ENCODE data around the gene ABHD6.

Gene ABHD6, protein sequence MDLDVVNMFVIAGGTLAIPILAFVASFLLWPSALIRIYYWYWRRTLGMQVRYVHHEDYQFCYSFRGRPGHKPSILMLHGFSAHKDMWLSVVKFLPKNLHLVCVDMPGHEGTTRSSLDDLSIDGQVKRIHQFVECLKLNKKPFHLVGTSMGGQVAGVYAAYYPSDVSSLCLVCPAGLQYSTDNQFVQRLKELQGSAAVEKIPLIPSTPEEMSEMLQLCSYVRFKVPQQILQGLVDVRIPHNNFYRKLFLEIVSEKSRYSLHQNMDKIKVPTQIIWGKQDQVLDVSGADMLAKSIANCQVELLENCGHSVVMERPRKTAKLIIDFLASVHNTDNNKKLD

DNA sequence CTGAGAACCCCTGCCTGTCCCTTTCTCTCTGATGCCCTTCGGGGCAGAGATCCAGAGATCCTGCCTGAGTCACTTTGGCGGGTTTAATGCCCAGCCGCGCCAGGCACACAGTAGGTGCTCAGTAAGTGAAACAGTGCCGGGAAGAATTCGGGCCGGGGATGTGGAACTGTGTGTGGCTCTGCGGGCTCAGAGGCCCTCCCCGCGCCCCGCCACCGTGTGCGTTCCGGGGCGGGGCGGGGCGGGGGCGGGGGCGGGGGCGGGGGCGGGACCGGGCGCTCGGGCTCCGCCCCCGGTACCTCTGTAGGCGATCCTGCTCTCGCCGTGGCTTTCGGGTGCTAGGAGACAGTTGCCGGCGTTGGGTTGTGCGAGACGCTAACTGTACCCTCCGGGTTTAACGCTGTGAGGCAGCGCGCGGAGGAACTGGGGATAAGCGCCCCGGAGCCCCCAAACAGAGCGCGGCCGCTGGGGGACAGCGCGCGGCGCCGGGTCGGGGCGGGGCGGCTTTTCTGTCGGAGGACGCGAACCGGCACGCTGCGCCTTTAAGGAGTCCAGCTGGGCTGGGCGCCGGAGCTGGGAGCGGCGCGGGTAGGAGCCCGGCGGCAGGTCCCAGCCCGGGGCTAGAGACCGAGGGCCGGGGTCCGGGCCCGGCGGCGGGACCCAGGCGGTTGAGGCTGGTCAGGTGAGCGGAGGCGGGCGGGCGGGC lies at the start of gene ABHD6:
ABHD6 (plus strand) TSS at position 555 of the 703 bp plus-strand sequence. CDS start 18,795 bp downstream, outside the sequence.
- peak within 1 kb of the TSS; percentile 87 for H3K4me3 Mint-ChIP-seq
- peak; percentile 82 for DNase-seq
- peak within 1 kb of the TSS; percentile 78 for H3K27ac Mint-ChIP-seq
- no peaks in the 10 kb centered on the region for H3K9me3 Mint-ChIP-seq
- CTCF ChIA-PET = interaction anchor here (1.6 to 3.0 kb wide), 5 partner anchors 58 to 255 kb away, joined by 3 to 14 read pairs (median 4); partner anchors contain the start of genes HTD2, KCTD6 and RPP14
- peaks cover 15% of the 10 kb centered on the region for H3K4me1 Mint-ChIP-seq
- H3K36me3 Mint-ChIP-seq = no peaks in the 10 kb centered on the region
- peaks cover 54% of the 10 kb centered on the region for H3K27me3 Mint-ChIP-seq

DNA sequence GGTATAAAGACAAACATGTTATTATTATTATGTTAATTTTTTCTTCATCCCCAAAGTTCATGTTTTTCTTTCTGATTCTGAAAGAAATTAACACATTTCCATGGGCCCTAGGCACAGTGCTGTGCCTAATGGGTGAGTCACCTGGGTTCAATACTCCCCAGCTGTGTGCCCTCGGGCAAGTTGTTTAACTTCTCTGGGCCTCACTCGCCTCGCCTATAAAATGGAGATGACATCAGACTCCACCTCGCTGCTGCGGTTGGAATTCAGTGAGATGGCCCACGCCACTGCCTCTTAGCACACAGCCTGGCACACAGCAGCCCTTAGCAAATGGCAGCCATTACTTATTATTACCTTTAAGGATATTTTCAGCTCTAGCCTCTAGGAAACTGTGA lies 49.4 kb upstream of the ABHD6 start:
- CTCF ChIA-PET = interaction anchor here (0.6 to 5.6 kb wide), 20 partner anchors 9 to 442 kb away, joined by 3 to 65 read pairs (median 5); partner anchors contain the start of genes FLNB, HTD2 and RPP14
- no peak for DNase-seq
- peaks cover 9% of the 10 kb centered on the region for H3K27me3 Mint-ChIP-seq
- no peak overlapping the region for H3K27ac Mint-ChIP-seq
- no peaks in the 10 kb centered on the region for H3K36me3 Mint-ChIP-seq
- peaks cover 4% of the 10 kb centered on the region for H3K4me1 Mint-ChIP-seq
- no peak overlapping the region for H3K4me3 Mint-ChIP-seq
- no peaks in the 10 kb centered on the region for H3K9me3 Mint-ChIP-seq

DNA sequence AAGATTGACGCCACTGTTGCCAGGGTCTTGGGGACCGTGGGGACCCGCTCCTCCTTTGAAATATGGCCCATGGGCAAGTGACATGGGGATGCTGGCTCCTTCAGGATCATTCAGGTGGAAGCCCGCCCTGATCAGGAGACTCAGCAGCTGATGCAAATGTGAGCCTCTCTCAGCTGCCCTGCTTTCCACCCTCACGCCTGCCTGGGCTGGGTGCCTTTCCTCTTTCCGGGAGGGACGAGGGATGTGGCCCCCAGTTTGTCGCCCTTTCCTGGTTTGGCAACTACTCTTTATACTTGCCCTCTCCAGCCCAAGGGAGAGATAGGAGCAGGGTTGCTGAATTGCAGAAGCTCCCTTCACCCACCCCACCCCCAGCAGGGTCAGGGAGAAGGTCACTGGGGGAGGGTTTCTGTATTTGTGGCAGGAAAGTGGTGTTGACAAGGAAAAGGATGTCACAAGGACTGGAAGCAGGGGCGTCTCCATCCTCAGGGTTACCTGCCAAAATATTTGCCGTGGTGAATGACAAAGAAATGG lies 48.6 kb upstream of the ABHD6 start:
- no peak overlapping the region for H3K4me3 Mint-ChIP-seq
- H3K27ac Mint-ChIP-seq = no peak overlapping the region
- peaks cover 5% of the 10 kb centered on the region for H3K27me3 Mint-ChIP-seq
- H3K9me3 Mint-ChIP-seq = no peaks in the 10 kb centered on the region
- H3K4me1 Mint-ChIP-seq = peaks cover 4% of the 10 kb centered on the region
- no peaks in the 10 kb centered on the region for H3K36me3 Mint-ChIP-seq
- DNase-seq = no peak
- CTCF ChIA-PET = interaction anchor here (0.8 to 5.6 kb wide), 15 partner anchors 8 to 441 kb away, joined by 3 to 65 read pairs (median 6); partner anchors contain the start of genes FLNB, HTD2 and RPP14

DNA sequence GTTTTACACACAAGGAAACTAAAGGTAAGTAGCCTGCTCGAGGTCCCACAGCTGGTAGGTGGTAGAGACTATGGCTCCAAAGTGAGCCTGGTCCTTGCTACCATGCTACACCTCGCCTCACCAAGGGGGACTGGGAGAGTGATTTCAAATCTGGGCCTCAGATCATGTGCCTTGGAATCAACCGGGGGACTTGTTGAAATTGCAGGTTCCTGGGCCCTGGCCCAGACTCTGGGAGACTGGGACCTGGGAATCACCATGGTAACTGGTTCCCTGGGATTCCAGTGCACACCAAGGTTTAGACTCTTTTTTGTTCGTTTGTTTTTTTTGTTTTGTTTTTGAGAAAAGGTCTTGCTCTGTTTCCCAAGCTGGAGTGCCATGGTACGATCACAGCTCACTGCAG lies 47.9 kb upstream of the ABHD6 start:
- no peaks in the 10 kb centered on the region for H3K9me3 Mint-ChIP-seq
- H3K4me1 Mint-ChIP-seq = peaks cover 4% of the 10 kb centered on the region
- H3K4me3 Mint-ChIP-seq = no peak overlapping the region
- no peak for DNase-seq
- no peak overlapping the region for H3K27ac Mint-ChIP-seq
- CTCF ChIA-PET = interaction anchor here (0.6 to 5.6 kb wide), 10 partner anchors 10 to 905 kb away, joined by 3 to 65 read pairs (median 10); partner anchors contain the start of genes HTD2 and RPP14
- H3K27me3 Mint-ChIP-seq = peaks cover 5% of the 10 kb centered on the region
- no peaks in the 10 kb centered on the region for H3K36me3 Mint-ChIP-seq

DNA sequence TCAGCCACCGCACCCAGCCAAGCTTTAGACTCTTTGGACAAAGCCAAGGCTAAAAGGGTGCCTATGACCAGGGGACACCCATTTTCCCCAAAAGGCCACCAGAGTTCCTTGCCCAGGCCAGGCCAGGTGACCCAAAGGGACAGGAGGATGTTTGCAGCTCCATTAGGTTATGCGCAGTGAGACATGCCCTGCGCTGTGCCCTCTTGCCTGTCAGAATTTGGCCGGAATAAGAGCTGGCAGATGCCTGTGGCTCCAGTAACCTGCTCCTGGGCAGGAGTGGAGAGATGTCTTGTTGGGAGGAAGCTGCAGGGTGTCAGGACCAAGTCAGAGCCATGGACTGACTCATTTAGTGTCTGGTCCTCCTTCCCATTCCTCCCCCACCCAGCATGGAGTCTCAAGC lies 47.3 kb upstream of the ABHD6 start:
- Mint-ChIP-seq H3K4me1 (peaks cover 4% of the 10 kb centered on the region), H3K27ac (no peak overlapping the region), H3K36me3 (no peaks in the 10 kb centered on the region), H3K27me3 (peaks cover 5% of the 10 kb centered on the region), H3K9me3 (no peaks in the 10 kb centered on the region), H3K4me3 (no peak overlapping the region)
- DNase-seq = no peak
- CTCF ChIA-PET = interaction anchor here (0.6 to 5.6 kb wide), 9 partner anchors 13 to 905 kb away, joined by 3 to 65 read pairs (median 15); partner anchors contain the start of genes HTD2 and RPP14

DNA sequence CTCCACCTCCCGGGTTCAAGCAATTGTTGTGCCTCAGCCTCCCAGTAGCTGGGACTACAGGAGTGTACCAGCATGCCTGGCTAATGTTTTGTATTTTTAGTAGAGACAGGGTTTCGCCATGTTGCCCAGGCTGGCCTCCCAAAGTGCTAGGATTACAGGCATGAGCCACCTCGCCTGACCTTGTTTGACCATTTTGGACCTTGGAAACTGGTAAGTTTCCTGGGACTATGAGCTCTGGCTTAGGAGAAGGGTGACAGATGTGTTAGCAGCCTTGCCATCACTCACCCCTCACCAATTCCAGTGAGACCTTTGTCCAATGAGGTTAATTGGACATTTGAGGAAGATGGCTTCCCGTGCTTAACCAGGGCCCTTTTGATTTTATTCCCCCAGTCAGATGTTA lies 46.7 kb upstream of the ABHD6 start:
- H3K36me3 Mint-ChIP-seq = no peaks in the 10 kb centered on the region
- no peak overlapping the region for H3K4me3 Mint-ChIP-seq
- H3K9me3 Mint-ChIP-seq = no peaks in the 10 kb centered on the region
- DNase-seq = no peak
- H3K4me1 Mint-ChIP-seq = peaks cover 4% of the 10 kb centered on the region
- CTCF ChIA-PET = interaction anchor here (0.6 to 5.6 kb wide), 6 partner anchors 12 to 804 kb away, joined by 3 to 65 read pairs (median 18); partner anchors contain the start of genes HTD2 and RPP14
- peaks cover 5% of the 10 kb centered on the region for H3K27me3 Mint-ChIP-seq
- no peak overlapping the region for H3K27ac Mint-ChIP-seq

DNA sequence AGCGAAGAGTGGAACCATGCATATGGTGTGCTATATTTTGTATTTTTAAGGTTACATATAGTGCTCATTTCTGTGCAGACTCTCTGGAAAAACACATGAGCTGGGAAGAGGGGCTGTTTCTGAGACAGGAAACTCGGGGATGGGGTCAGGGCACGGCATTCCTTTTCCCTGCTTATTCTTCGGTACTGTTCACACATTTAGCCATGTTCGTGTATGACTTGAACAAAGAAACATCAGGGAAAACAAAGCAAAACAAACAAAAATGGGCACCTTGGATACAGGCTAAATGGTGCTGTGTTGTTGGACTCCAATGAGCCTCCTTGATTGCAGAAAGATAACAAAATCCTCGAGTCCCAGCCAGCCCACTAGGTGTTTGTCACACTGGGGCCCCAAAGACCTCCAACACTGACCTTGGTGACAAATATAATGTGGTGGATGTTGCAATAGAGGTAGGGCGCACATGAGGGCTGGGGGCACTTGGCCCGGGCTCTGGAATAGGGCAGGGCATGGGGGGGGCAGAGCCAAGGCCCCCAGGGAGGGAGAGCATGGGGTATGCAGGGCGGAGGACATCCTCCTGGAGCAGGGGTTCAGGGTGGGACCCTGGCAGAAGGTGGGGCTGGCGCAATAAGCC lies 46.1 kb upstream of the ABHD6 start:
- CTCF ChIA-PET = interaction anchor here (4.1 to 5.6 kb wide), 2 partner anchors 23 to 27 kb away, joined by 22 to 65 read pairs; no protein-coding TSS in a partner anchor
- Mint-ChIP-seq H3K36me3 (no peaks in the 10 kb centered on the region), H3K4me3 (no peak overlapping the region), H3K27ac (no peak overlapping the region), H3K9me3 (no peaks in the 10 kb centered on the region), H3K27me3 (peaks cover 5% of the 10 kb centered on the region), H3K4me1 (peaks cover 4% of the 10 kb centered on the region)
- DNase-seq = no peak

DNA sequence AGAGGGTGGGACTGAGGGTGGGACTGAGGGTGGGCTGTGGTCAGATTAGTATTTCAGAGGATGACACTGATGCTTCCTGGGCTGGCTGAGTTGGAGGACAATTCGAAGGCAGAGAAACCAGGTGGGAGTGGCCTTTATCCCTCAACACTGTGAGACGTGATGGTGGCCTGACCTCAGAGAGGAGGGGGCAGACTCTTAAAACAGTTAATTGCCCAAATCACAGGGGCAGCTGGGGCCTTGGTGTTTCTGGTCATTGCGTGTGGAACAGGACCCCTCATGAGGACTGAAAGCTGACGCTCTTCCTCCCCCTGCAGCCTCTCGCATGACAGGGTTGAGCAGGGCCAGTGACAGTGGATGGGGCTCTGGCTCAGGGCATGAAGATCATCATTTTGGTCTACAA lies 45.5 kb upstream of the ABHD6 start:
- no peaks in the 10 kb centered on the region for H3K36me3 Mint-ChIP-seq
- no peaks in the 10 kb centered on the region for H3K9me3 Mint-ChIP-seq
- peaks cover 5% of the 10 kb centered on the region for H3K27me3 Mint-ChIP-seq
- H3K27ac Mint-ChIP-seq = no peak overlapping the region
- CTCF ChIA-PET = interaction anchor here (5.6 kb wide), 1 partner anchor 26 kb away, joined by 65 read pairs; no protein-coding TSS in a partner anchor
- peaks cover 4% of the 10 kb centered on the region for H3K4me1 Mint-ChIP-seq
- H3K4me3 Mint-ChIP-seq = no peak overlapping the region
- DNase-seq = no peak

DNA sequence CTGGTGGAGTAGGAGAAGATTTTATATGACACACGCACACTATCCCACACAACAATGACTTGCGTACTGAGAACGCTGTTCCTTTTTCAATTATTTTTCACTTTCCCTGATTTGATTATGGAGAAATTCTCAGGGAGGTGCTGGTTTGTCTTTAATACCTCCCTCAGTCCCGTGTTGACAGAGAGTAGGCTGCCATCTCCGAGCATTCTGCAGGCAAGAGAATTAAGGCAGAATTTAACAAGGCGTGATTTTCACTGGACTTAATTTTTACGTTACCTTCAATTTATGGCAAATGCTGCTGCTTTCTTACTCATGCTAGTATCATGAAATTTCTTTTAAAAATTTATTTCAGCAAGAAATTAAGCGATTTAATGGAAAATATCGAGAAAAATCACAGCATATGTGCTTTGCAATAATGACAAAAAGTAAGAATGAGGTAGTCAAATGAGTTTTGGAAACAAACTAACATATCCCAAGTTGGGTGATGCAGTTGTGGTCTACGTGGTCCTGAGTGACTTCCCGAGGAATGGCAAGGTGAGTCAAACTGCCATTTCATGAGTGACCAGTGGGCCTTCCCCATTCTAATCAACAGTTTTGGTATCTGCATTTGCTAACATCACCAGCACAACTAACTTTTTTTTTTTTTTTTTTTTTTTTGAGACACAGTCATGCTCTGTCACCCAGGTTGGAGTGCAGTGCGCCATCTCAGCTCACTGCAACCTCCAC lies 43.7 kb upstream of the ABHD6 start:
- CTCF ChIA-PET = no interaction called here
- no peaks in the 10 kb centered on the region for H3K27me3 Mint-ChIP-seq

DNA sequence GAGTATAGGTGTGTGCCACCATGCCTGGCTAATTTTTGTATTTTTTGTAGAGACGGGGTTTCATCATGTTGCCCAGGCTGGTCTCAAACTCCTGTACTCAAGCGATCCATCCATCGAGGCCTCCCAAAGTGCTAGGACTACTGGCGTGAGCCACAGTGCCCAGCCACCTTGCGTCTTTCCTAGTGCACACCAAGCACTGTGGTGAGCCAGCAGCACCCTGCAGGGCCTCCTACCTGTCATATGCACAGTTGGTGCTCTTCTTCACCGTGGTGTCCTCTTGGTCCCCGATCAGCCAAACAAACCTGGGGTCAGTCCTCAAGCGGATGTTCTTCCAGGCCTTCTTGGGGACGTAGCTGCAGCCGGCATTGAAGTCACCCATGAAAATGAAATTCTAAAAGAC lies 40.0 kb upstream of the ABHD6 start:
- H3K27ac Mint-ChIP-seq = no peak overlapping the region

More for the DNA sequence above, 43.7 kb upstream of the ABHD6 start:
- Mint-ChIP-seq H3K4me3 (no peak overlapping the region), H3K27ac (no peak overlapping the region), H3K9me3 (no peaks in the 10 kb centered on the region), H3K4me1 (no peaks in the 10 kb centered on the region), H3K36me3 (no peaks in the 10 kb centered on the region)
- no peak for DNase-seq

DNA sequence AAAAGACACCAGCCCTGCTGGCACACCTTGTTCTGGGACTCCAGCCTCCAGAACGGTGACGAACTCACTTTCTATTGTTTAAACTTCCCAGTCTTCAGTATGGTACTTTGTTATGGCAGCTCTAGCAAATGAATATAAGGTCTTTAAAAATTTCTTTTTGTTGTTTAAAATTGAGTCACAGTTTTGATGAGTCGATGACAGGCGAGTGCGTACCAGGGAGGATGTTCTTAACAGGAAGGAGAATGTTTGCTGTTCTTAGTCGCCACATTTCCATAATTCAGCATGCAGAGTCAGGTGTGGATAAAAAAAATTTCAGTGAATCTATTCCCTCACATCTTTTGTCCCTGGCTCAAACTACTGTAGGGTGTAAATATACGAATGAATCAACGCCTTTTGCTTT lies 39.2 kb upstream of the ABHD6 start:
- CTCF ChIA-PET = interaction anchor here (2.0 kb wide), 1 partner anchor 10 kb away, joined by 6 read pairs; no protein-coding TSS in a partner anchor
- peak; percentile 7 for DNase-seq
- peaks cover 9% of the 10 kb centered on the region for H3K4me1 Mint-ChIP-seq
- no peak overlapping the region for H3K27ac Mint-ChIP-seq
- no peaks in the 10 kb centered on the region for H3K9me3 Mint-ChIP-seq
- peaks cover 30% of the 10 kb centered on the region for H3K27me3 Mint-ChIP-seq
- no peaks in the 10 kb centered on the region for H3K36me3 Mint-ChIP-seq
- H3K4me3 Mint-ChIP-seq = no peak overlapping the region

More for the DNA sequence above, 40.0 kb upstream of the ABHD6 start:
- H3K27me3 Mint-ChIP-seq = peaks cover 23% of the 10 kb centered on the region
- H3K4me1 Mint-ChIP-seq = peaks cover 9% of the 10 kb centered on the region
- H3K36me3 Mint-ChIP-seq = no peaks in the 10 kb centered on the region
- no peak overlapping the region for H3K4me3 Mint-ChIP-seq
- CTCF ChIA-PET = interaction anchor here (0.7 to 2.0 kb wide), 3 partner anchors 9 to 20 kb away, joined by 3 to 6 read pairs (median 4); no protein-coding TSS in a partner anchor
- H3K9me3 Mint-ChIP-seq = no peaks in the 10 kb centered on the region
- no peak for DNase-seq

DNA sequence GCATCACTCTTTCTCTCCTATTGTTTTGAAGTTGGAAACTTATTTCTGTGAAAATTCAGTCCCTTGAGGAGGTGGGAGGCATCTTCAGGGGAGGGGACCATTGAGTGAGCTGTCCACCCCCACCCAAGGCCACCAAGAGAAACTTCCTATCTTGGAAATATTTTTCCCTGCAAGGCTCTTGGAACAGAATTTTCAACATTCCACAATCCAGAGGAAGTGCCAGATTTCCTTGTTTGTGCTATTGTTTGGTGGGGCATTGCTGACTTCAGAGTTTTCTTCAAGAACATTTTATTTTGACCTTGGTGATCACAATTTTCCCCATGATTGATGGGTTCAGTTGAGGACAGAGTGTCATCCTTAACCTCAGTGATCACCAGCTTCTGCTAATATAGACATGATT lies 38.8 kb upstream of the ABHD6 start:
- no peak overlapping the region for H3K4me3 Mint-ChIP-seq
- H3K9me3 Mint-ChIP-seq = no peaks in the 10 kb centered on the region
- no peaks in the 10 kb centered on the region for H3K36me3 Mint-ChIP-seq
- no peak for DNase-seq
- CTCF ChIA-PET = interaction anchor here (1.7 kb wide), 1 partner anchor 20 kb away, joined by 3 read pairs; no protein-coding TSS in a partner anchor
- H3K27me3 Mint-ChIP-seq = peaks cover 35% of the 10 kb centered on the region
- no peak overlapping the region for H3K27ac Mint-ChIP-seq
- H3K4me1 Mint-ChIP-seq = peaks cover 9% of the 10 kb centered on the region

DNA sequence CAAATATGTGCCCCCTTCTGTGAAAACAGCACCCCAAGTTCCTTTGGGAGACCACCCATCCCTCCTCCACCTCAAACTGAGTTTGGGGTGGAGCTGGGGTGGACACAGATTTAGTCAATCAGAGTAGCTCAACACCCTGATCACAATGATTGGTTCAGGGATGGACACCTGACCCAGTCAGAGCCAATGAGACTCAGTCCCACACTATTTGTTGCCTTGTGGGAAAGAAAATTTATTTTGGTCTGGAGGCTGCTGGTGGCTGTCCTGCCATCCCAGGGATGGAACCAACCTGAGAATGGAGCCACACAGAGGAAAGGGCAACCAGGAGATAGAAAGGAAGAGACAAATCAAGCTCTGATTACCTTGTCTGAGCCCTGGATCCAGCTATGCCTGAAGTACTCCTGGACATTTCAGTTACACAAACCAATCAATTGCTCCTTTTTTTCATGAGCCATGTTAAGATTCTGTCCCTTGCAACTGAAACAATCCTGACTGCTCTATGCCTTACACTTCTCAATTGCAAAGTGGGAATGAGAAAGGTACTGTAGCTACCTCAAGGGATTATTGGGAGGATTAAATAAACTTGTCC lies 37.4 kb upstream of the ABHD6 start:
- peaks cover 43% of the 10 kb centered on the region for H3K27me3 Mint-ChIP-seq
- no peak for DNase-seq
- H3K4me3 Mint-ChIP-seq = no peak overlapping the region
- CTCF ChIA-PET = interaction anchor here (1.7 to 2.4 kb wide), 2 partner anchors 17 to 22 kb away, joined by 3 to 14 read pairs; no protein-coding TSS in a partner anchor
- H3K36me3 Mint-ChIP-seq = no peaks in the 10 kb centered on the region
- H3K27ac Mint-ChIP-seq = no peak overlapping the region
- no peaks in the 10 kb centered on the region for H3K9me3 Mint-ChIP-seq
- H3K4me1 Mint-ChIP-seq = peaks cover 9% of the 10 kb centered on the region

Data from activated naive CD4-positive, alpha-beta T cell treated with anti-CD3 and anti-CD28 coated beads, Interleukin-2, amount 10 ng/mL, durations not matched to agents 7 days and 5 days (primary cell).